ENCODE data around the gene RASSF8.

RASSF8 gene

DNA sequence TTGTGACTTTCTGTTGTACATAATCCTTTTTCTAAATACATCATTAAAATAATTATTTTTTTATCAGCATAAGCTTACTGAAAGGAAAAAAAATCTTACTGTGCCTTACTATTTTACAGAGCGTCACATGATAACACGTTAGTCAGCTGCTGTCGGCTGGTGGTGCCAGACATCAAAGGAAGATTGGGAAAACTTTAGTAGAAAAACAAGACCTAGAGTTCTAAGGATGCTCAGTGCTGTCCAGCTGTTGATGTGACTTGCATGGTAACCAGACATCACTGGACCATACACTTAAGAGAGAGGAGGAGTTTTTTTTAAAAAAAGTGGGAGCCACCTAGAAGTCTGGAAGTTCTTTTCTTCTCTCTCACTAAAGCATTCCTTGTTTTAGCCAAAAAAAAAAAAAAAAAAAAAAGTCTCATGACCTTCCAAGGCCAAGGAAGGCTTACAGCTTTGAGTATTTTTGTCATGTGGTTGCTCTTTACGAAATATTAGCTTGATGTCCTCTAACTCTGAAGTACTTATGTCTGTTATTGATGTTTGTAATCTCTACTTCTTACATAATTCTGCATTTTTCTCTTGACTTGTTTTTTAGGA, 4.5 kb downstream of the RASSF8 start:
- no peak for DNase-seq

- no peak for DNase-seq
Measured at GRCh38 chr12:25965682-25966081, 7.2 kb downstream of the RASSF8 start.

DNA sequence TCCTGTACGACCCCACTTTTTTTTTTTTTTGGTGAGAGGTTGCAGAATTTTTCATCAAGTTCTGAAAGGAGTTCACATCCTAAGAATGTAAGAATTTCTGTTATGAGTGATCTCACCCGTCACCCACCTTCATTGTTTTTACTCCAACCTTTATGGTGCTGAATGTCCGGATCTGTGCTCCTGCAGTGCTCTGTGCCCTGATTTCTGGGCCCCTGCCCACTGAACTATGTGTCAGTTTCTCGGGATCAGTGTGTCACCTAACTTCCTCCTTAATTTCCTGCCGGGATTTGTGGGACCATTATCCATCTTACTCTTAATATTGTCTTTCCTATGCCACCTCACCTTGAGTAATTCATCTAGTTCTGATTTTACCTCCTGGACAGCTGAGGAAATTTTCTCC, 11.6 kb downstream of the RASSF8 start:
- no peak for DNase-seq

DNA sequence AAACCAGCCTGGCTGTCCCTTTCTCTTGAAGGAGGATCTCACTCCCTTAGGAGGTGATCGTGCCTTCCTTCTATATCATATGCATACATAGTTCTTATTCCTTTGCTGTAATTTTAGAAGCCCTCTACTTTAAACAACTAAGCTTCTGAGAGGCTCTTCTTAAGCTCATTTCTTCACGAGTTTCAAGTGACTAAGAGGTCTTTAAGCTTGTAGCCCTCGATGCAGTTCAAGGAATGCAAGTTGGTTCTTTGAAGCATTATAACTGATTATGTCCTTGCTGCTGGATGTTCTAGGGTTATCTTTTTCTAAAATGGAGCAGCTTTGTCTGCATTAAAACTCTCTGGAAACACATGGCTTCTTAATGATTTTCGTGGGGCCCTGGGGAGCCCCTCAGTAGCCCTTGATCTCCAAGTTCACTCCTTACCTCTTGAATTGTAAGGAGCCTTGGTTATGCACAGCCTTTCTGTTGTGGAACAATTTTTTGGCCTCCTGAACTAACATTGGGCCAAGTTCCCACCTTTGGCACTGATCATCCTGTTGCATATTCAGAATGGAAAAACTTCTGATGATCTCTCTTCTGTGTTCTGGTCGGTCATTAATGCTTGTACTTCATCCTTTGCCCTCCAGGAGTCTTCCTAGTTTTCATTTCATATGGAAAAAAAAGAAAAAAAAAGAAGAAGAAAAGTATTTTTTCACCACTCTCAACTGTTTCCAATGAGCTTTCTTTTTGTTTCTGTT, 12.6 kb downstream of the RASSF8 start:
- no peak for DNase-seq

- no peak for DNase-seq
Measured at GRCh38 chr12:25971654-25972041, 13.2 kb downstream of the RASSF8 start.

GRCh38 chr12:25972783-25973182, 14.3 kb downstream of the RASSF8 start:
- DNase-seq: no peak

- no peak for DNase-seq
Measured at GRCh38 chr12:25975179-25975578, 16.7 kb downstream of the RASSF8 start.

DNA sequence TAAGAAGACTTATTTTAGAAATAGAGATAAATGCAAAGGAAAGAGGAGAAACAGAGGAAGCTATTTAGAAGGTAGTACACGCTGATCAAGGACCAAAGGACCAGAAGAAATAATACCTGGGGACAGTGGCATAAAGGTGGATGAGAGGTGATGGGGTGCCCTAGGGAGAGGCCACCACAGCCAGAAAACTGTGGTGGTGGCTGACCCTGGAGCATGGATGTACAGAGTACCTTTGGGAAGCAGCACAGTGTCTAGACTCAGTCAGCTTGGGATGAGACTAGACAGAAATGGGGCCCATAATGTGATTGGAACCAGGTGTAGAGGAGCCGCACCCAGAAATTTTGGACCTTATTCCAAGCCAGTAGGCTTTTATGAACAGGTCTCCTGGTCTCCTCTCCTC, 17.2 kb downstream of the RASSF8 start:
- DNase-seq: no peak

DNA sequence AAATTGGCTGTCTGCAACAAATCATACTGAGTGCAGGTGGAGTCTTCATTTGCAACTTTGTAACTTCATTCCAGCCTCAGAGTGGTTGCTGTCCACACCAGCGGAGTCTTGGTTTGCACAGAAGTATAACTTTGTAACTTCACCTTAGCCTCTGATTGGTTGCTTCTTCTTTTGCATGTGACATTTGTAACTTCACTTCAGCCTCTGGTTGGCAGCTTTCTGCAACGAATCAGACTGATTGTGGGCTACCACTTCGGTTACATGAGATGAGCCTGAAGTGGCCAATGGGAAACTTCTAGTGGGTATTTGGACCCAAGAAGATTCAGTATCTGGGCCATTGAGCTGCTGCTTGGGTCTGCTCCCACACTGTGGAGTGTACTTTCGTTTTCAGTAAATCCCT, 17.8 kb downstream of the RASSF8 start:
- no peak for DNase-seq

GRCh38 chr12:25977047-25977446, 18.6 kb downstream of the RASSF8 start:
- no peak for DNase-seq

DNA sequence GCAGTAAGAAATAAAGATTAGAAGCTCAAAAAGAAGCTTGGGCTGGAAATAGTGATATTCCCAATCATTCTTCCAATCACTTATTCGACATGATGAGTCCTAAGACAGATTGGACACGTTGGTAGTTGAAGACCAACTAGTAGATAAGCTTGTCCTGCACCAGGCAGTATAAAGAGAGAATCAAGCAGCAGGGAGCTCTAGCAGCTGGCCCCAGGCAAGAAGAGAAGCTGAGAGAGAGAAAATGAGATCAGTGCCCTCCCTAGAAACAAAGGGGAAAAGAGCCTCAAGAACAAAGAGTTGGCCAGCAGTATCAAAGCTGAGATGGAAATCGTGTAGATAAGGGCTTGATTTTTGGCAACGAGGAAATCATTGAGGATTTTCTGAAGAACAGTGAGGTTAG, 20.6 kb downstream of the RASSF8 start:
- DNase-seq: no peak

DNA sequence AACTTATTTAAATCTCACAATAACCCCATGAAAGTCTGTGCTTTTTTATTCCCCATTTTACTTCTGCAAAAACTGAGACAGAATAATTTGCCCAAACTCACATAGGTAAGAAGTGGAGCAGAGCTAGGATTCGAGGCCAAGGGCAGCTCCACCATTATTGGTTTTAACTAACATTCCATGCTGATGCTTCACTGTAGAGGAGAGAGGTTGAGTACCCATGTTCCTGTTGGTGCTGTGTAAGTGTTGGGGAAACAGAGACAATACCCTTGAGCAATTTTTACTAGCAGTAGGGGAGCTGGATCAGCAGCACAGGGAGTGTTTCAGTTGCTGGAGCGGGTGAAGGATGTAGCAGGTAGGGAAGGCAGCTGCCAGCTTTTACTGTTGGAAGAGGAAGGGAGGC, 21.1 kb downstream of the RASSF8 start:
- no peak for DNase-seq

DNA sequence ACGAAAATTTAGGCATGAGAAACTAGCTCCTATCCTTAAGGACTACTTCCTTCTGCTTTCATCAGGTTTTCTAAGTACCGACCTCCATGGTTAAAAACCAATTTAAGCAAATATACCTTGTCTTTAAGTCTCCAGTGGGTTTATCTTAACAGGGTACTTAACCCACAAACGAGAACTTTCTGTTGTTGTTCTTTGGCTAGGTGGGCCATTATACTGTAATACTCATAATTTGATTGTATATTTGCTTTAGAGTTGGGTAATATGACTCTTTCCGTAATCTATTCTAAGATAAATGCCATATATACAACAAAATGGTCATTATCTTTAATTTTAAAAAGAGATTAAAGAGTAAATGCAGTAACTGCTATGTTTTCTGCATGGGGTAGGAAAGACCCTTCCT, 21.6 kb downstream of the RASSF8 start:
- DNase-seq: no peak

- DNase-seq: no peak
Measured at GRCh38 chr12:25981597-25981996, 23.1 kb downstream of the RASSF8 start.

- DNase-seq: no peak
Measured at GRCh38 chr12:25982416-25982815, 23.9 kb downstream of the RASSF8 start.

GRCh38 chr12:25983625-25984024, 25.1 kb downstream of the RASSF8 start:
- DNase-seq: no peak

DNA sequence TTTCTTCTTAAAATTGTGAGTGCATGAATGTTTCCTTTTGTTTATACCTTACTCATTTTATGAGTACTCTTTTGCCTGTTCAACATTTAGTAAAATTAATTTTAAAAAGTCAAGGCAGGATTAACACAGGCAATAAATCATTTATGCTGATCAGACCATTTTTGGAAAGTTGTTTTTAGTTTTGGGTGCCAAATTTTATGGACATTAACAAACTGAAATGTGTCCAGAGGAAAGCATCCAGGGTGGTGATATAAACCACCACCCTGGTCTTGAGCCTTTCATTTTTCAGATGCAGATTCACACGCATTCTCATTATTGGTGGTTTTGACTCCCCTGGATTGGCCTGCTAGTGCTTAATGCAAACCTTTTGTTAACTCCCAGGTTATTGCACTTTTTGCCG, 26.3 kb downstream of the RASSF8 start:
- no peak for DNase-seq

GRCh38 chr12:25985316-25986175, 27.1 kb downstream of the RASSF8 start:
- no peak for DNase-seq

- DNase-seq: no peak
Measured at GRCh38 chr12:25986180-25986579, 27.7 kb downstream of the RASSF8 start.

- no peak for DNase-seq
Measured at GRCh38 chr12:25988505-25988904, 30.0 kb downstream of the RASSF8 start.

- no peak for DNase-seq
Measured at GRCh38 chr12:25990495-25990894, 32.0 kb downstream of the RASSF8 start.

- no peak for DNase-seq
Measured at GRCh38 chr12:25992026-25992782, 33.7 kb downstream of the RASSF8 start.

All from activated naive CD4-positive, alpha-beta T cell (primary cell).